Astrocyte (in vitro differentiated cells and primary cell): Measurements from ENCODE around the gene ZSWIM3. TPM values are rescaled to one million over a fixed set of nuclear protein-coding genes. Genes with fewer than 3 reads are reported as not detected.

Experiments used
- DNase-seq: peaks from one replicate; pipeline ENCODE4 v3.0.0-alpha.2; 2010; ENCODE audit warnings: low read depth
- FAIRE-seq: peaks from 2 replicates; lab custom pipeline; 2011; peaks lifted over from hg19 to GRCh38; lab: Jason Lieb, UNC
- H2AFZ ChIP-seq: 2 replicates; pipeline ENCODE4 v1.6.0; 2012; ENCODE audit warnings: low read depth, low read length, inconsistent platforms
- H3K27ac ChIP-seq: 2 replicates; pipeline ENCODE4 v1.5.1; 2011; ENCODE audit warnings: low read depth, low read length, inconsistent platforms
- H3K27me3 ChIP-seq: 2 replicates; pipeline ENCODE4 v1.6.0; 2011; ENCODE audit warnings: low read length, inconsistent platforms; ENCODE audit not compliant: insufficient read depth
- H3K36me3 ChIP-seq: 2 replicates; pipeline ENCODE4 v1.5.1; 2011; ENCODE audit warnings: low read length, inconsistent platforms; ENCODE audit not compliant: insufficient read depth
- H3K4me1 ChIP-seq: 2 replicates; pipeline ENCODE4 v1.5.1; 2011; ENCODE audit warnings: low read length, inconsistent platforms; ENCODE audit not compliant: insufficient read depth
- H3K4me2 ChIP-seq: 2 replicates; pipeline ENCODE4 v1.6.0; 2012; ENCODE audit warnings: low read length, inconsistent platforms
- H3K4me3 ChIP-seq: 2 replicates; pipeline ENCODE4 v1.5.1; 2011; ENCODE audit warnings: low read depth, mild to moderate bottlenecking, low read length, inconsistent platforms; ENCODE audit not compliant: insufficient read depth
- H3K79me2 ChIP-seq: 2 replicates; pipeline ENCODE4 v1.6.0; 2012; ENCODE audit warnings: mild to moderate bottlenecking, low read length, inconsistent platforms; ENCODE audit not compliant: insufficient read depth
- H3K9ac ChIP-seq: 2 replicates; pipeline ENCODE4 v1.6.0; 2012; ENCODE audit warnings: mild to moderate bottlenecking, low read length, inconsistent platforms
- H3K9me3 ChIP-seq: 2 replicates; pipeline ENCODE4 v1.5.1; 2012; ENCODE audit warnings: low read depth, mild to moderate bottlenecking, low read length, inconsistent platforms; ENCODE audit not compliant: insufficient read depth
- H4K20me1 ChIP-seq: 2 replicates; pipeline ENCODE4 v1.6.0; 2012; ENCODE audit warnings: low read length, inconsistent platforms; ENCODE audit not compliant: insufficient read depth
- H3K27ac Mint-ChIP-seq: one replicate; pipeline ENCODE4 v1.8.0; 2021; ENCODE audit warnings: mild to moderate bottlenecking, mixed read lengths; ENCODE audit not compliant: unreplicated experiment
- H3K27me3 Mint-ChIP-seq: one replicate; pipeline ENCODE4 v1.8.0; 2021; ENCODE audit warnings: low read depth, mixed read lengths; ENCODE audit not compliant: unreplicated experiment
- H3K36me3 Mint-ChIP-seq: one replicate; pipeline ENCODE4 v1.8.0; 2021; ENCODE audit warnings: low read depth, mixed read lengths; ENCODE audit not compliant: unreplicated experiment
- H3K4me1 Mint-ChIP-seq: one replicate; pipeline ENCODE4 v1.8.0; 2021; ENCODE audit warnings: low read depth, mixed read lengths; ENCODE audit not compliant: unreplicated experiment
- H3K4me3 Mint-ChIP-seq: one replicate; pipeline ENCODE4 v1.8.0; 2021; ENCODE audit warnings: mild to moderate bottlenecking, moderate library complexity, mixed read lengths; ENCODE audit not compliant: unreplicated experiment
- H3K9me3 Mint-ChIP-seq: one replicate; pipeline ENCODE4 v1.8.0; 2021; ENCODE audit warnings: mild to moderate bottlenecking, mixed read lengths; ENCODE audit not compliant: unreplicated experiment
- EZH2 ChIP-seq: IDR thresholded peaks from 2 replicates; pipeline ENCODE4 v1.6.1; 2012; ENCODE audit warnings: mild to moderate bottlenecking, low read length, inconsistent platforms; ENCODE audit not compliant: insufficient read depth
- total RNA-seq: library from RNA; stranded (reverse); gene quantifications from 2 replicates; pipeline ENCODE4 v1.2.1, GENCODE V29; 2021
- TF ChIP-seq, protein P1 (sequence below): IDR thresholded peaks from 2 replicates; pipeline ENCODE4 v1.5.1; 2011; ENCODE audit warnings: low read depth, mild to moderate bottlenecking, inconsistent platforms, low read length, moderate library complexity; ENCODE audit not compliant: insufficient read depth

The ZSWIM3 gene
- total RNA-seq, 1 donor from 2014 or later, result 4.7 TPM

GRCh38 chr20:45852326-45852725 is 5.1 kb upstream of the ZSWIM3 start:
- Histone ChIP-seq H3K9ac (no peak overlapping the region), H3K79me2 (peaks cover 24% of the 10 kb centered on the region), H4K20me1 (peaks cover 12% of the 10 kb centered on the region), H3K36me3 (no peaks in the 10 kb centered on the region), H3K27me3 (no peaks in the 10 kb centered on the region), H3K27ac (no peak overlapping the region), H3K4me3 (no peak overlapping the region), H3K9me3 (no peaks in the 10 kb centered on the region), H3K4me1 (peaks cover 11% of the 10 kb centered on the region), H3K4me2 (no peak overlapping the region), H2AFZ (no peak overlapping the region)
- Mint-ChIP-seq H3K9me3 (no peaks in the 10 kb centered on the region), H3K4me1 (no peaks in the 10 kb centered on the region), H3K27me3 (no peaks in the 10 kb centered on the region), H3K36me3 (peaks cover 15% of the 10 kb centered on the region), H3K27ac (no peak overlapping the region), H3K4me3 (no peak overlapping the region)
- no peak for TF ChIP-seq EZH2
- TF ChIP-seq, protein P1, sequence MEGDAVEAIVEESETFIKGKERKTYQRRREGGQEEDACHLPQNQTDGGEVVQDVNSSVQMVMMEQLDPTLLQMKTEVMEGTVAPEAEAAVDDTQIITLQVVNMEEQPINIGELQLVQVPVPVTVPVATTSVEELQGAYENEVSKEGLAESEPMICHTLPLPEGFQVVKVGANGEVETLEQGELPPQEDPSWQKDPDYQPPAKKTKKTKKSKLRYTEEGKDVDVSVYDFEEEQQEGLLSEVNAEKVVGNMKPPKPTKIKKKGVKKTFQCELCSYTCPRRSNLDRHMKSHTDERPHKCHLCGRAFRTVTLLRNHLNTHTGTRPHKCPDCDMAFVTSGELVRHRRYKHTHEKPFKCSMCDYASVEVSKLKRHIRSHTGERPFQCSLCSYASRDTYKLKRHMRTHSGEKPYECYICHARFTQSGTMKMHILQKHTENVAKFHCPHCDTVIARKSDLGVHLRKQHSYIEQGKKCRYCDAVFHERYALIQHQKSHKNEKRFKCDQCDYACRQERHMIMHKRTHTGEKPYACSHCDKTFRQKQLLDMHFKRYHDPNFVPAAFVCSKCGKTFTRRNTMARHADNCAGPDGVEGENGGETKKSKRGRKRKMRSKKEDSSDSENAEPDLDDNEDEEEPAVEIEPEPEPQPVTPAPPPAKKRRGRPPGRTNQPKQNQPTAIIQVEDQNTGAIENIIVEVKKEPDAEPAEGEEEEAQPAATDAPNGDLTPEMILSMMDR, result no peak
- DNase-seq, result no peak
- no peak for FAIRE-seq

DNA sequence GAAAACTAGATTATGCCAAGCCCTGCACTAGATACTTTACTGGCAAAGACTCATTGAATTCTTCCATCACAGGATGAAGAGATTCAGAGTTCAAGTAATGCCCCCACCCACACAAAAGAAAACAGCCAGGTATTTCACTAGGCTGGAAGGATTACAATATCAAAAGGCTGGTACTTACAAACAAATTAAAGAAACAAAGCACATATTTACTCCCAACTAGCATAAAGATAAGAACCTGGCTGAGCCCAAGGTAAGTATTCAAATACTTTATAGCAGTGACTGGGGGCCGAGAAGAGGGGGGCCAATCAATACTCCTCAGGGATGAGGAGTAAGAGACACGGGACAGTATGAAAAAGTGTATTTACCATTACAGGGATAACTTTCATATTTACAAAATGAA is 3.9 kb upstream of the ZSWIM3 start:
- H4K20me1 ChIP-seq, result peaks cover 12% of the 10 kb centered on the region
- H3K27ac ChIP-seq, result no peak overlapping the region
- TF ChIP-seq EZH2, result no peak
- TF ChIP-seq, protein P1, result no peak
- no peak overlapping the region for H2AFZ ChIP-seq
- DNase-seq (no peak), FAIRE-seq (no peak)
- Mint-ChIP-seq H3K36me3 (peaks cover 15% of the 10 kb centered on the region), H3K4me3 (no peak overlapping the region), H3K27me3 (no peaks in the 10 kb centered on the region), H3K27ac (no peak overlapping the region), H3K9me3 (no peaks in the 10 kb centered on the region), H3K4me1 (no peaks in the 10 kb centered on the region)
- H3K4me1 ChIP-seq, result peaks cover 18% of the 10 kb centered on the region
- H3K79me2 ChIP-seq, result peaks cover 26% of the 10 kb centered on the region
- H3K36me3 ChIP-seq, result no peaks in the 10 kb centered on the region
- no peak overlapping the region for H3K4me3 ChIP-seq
- no peak overlapping the region for H3K4me2 ChIP-seq
- no peak overlapping the region for H3K9ac ChIP-seq
- no peaks in the 10 kb centered on the region for H3K27me3 ChIP-seq
- H3K9me3 ChIP-seq, result no peaks in the 10 kb centered on the region

DNA sequence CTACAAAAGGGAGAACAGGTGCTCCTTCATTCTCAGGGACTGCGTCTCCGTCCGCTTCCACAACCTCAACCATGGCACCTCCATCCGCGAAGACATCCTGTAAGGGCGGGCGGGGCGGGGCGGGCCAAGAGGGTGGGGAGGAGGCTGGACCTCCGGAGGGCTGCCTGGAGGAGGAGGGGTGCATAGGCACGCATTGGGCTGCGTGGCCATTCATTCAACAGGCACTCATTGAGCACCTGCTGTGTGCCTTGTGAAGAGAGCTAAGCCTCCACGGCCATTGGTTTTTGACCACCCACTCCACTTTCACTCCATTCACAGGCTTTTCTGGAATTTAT is 435 bp downstream of the ZSWIM3 start:
- Histone ChIP-seq H3K4me2 (peak overlapping the region; percentile 94), H3K9me3 (no peaks in the 10 kb centered on the region), H3K9ac (peak overlapping the region; percentile 89), H3K4me3 (peak overlapping the region; percentile 90), H3K79me2 (peaks cover 26% of the 10 kb centered on the region), H3K27ac (no peak overlapping the region), H2AFZ (peak overlapping the region; percentile 76), H3K36me3 (no peaks in the 10 kb centered on the region), H3K4me1 (peaks cover 24% of the 10 kb centered on the region), H3K27me3 (no peaks in the 10 kb centered on the region), H4K20me1 (peaks cover 10% of the 10 kb centered on the region)
- Mint-ChIP-seq H3K36me3 (peaks cover 10% of the 10 kb centered on the region), H3K27me3 (no peaks in the 10 kb centered on the region), H3K4me3 (peak overlapping the region; percentile 96), H3K9me3 (no peaks in the 10 kb centered on the region), H3K27ac (peak overlapping the region; percentile 79), H3K4me1 (peaks cover 13% of the 10 kb centered on the region)
- TF ChIP-seq, protein P1, result no peak
- TF ChIP-seq EZH2, result no peak
- DNase-seq (no peak), FAIRE-seq (no peak)
